ENCODE data around the gene CCDC33.

Gene CCDC33

DNA sequence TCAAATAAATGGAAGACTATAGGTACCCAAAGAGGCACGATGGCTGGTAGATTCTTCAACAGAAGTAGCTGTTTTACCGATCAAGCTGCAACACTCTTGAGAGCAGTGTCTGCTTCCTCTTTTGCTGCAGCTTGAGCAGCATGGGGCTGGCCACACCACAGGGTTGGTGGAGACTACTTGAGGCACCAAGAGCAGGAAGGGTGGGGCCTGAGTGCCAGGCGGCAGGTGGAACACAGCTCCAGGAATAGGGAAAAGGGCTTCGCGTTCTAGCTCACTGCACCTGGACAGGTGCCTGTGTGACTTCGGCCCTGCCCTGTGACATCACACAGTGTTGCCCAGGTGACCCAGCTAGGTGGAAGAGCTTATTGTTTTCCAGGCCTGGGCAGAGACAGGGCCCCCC, at the start of gene CCDC33:
CCDC33 (plus strand) TSS at position 365 of the 400 bp plus-strand sequence. CDS start 394 bp downstream, outside the sequence.
- no peak for DNase-seq (ENCODE audit: low spot score)

DNA sequence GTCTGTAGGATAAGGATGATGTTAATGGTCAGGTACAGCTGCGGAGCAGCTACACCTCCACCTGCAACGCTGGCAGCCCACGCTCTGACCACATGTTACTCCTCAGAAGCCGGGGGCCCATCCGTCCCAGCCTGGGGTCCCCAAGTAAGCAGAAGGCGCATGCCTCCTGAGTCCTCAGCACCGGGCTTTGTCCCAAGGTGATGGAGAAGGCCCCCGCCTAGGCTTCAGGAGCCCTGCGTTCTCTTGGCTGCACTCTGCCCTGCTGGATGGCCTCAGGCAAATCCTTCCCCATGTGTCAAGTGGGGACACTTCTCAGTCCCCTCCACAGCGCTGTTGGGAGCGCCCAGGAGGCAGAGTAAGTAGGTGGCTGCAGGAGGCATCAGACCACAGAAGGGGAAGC, 47.9 kb upstream of the CCDC33 start:
- DNase-seq (ENCODE audit: low spot score), result no peak

DNA sequence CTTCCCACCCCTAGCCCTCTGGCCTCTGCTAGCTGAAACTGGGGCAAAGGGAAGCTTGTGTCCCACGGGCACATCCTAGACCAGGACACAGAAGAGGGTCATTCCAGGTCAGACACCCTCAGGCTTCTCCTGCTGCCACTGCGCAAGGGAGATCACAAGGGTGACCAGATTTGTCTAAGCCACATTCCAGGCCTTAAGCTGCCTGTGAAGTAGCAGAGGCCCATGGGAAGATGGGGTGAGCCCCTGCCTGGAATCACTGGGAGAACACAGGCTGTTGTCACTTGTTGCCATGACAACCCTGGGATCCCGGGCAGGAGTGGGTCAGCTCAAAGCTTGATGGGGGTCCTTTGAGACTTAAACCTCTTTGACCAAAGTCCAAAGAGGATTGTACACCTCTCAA, 44.3 kb upstream of the CCDC33 start:
- DNase-seq (ENCODE audit: low spot score), result no peak

DNA sequence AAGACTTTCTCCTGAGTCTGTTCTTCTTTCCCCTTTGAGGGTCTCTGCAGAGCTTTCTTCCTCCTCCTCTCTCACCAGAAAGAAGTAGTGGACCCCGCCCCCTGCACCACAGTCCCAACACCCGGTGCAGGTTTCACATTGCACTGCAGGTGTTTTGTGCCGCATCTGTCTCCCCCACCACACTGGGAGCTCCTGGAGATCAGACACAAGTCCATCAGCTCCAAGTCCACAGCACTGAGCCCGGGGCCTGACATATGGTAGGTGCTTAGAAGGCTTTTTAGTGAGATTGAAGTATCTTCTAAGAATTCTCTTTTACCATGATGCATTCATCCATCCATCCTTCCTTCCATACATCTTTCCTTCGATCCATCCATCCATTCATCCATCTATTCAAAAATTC, 43.4 kb upstream of the CCDC33 start:
- DNase-seq (ENCODE audit: low spot score), result no peak

DNA sequence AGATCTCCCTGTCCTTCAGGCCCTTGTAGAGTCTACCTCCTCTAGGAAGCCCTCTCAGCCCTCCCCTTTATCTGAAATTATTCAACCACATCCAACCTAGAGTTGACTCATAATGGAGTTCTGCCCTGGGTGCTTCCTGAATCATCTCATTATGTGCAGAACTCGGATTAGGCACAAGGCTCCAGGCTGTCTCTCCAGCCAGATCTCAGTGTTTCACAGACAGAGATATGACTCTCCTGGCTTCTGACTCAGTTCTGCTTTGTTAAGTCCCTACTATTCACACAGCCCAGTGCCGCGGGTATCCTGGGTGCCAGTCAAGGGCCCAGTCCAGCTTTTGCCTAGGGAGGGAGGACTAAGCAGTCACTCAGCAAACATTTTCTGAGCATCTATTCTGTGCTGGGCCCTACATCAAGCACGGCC, 42.8 kb upstream of the CCDC33 start:
- DNase-seq (ENCODE audit: low spot score), result peak; percentile 84

DNA sequence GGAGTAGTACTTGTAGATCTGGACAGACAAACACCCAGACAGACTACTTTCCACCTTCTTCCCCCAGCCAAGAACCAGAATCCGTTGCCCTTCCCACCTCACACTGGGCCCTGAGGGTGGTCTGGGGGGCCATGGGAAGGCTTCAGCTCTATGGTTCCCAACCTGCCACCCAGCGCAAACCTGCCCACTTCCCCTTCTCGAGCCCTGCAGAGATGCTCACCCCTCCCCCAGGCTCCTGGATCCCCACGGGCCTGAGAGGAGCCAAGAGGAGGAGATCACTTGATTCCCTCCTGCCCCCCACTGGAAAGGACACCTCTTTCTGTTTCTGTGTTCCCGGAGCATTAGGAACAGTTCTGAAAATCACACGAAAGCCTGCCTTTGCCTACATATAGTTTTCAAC, 42.2 kb upstream of the CCDC33 start:
- no peak for DNase-seq (ENCODE audit: low spot score)

DNA sequence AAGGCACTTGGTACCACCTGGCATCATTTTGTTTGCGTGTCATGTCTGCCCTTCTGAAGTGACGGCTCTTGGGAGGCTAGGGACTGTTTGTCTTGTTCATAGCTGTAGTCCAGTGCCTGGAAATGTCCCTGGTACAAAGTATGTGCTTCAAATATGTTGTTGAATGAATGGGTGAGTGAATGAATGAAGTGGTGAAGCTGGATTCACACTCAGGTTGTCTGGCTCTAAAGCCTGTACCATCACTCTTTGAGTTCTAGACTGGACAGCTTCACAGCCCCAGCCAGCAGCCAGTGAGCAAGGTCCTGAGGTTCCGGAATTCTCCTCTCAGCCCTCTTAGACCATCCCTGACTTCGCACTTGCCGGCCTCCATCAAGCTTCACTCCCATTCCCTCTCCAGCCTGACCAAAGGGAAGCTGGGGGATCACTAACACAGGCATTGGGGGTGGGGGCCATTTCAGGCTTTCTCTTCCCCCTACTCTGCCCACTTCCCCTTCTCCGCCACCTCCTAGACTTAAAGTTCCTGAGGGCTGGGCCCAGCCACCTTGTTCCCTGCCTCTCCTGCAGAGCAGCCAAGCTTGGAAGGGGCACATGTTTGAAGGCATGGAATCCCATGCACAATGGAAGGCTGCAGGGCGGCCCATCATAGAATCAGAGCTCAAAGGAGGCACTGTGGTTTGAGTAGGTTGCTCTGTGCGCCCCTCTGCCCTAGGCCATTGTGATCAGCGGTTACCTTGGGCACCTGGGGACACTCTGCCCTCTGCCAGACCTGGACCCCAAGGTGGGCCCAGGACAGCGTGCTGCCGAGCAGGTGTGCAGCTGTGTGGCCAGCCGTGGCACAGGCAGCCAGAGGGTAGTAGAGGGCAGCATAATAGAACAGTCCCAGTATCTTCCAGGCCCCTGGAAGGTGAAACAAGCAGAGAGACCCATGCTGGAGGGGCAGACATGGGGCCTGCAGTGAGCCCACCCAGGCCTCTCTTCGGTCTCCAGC, 41.3 kb upstream of the CCDC33 start:
- DNase-seq (ENCODE audit: low spot score), result no peak

DNA sequence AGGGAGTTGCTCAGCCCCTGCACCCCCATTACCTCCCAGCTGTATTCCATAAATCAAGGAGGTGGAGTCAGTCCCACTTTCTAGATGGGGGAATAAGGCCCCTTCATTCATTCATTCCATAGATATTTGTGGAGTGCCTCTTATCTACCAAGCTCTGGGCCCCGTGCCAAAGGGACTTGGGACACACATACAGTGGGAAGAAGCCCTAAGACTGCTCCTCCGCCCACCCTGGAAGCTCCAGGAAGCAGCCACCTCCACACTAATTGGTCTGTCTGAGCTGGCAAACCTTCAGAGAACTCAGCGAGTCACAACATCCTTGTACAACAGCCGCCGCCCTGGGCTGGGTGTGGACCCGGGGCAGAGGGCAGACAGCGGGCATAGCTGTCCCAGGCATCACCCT, 40.0 kb upstream of the CCDC33 start:
- DNase-seq (ENCODE audit: low spot score), result peak; percentile 90

DNA sequence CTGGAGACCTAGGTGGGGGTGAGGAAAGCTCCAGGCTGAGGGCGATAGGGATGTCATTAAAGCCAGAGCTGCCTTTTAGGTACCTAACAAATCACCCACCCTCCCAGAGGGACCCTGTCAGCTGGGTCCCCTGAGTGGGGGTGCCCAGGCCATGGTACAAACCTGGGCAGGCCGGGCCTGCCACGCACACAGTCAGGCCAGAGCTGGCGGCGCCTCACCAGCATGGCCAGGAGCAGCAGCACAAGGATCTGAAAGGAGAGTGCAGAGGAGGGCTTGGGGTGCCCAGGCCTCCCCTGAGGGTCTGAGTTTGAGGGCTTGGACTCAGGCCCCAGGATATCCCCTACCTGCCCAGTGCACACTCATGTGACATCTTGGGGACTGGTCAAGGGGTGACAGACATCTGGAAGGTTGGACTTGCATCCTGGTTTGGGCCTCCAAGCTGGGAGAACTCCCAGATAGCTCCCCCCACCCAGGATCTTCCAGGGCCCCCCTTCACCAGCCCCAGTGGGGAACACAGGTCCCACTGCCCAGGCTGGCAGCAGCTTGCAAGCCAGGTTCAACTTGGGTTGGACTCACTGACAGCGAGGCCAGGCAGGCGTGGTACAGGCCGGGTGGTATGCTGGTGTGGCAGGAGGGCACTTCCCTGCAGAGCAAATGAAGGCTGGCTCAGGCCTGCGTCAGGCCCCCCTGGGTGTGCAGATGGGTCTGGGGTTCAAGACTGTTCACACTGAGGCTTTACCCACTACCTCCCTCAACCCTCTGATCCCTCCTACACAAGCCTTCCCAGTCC, 38.8 kb upstream of the CCDC33 start:
- DNase-seq (ENCODE audit: low spot score), result no peak

DNA sequence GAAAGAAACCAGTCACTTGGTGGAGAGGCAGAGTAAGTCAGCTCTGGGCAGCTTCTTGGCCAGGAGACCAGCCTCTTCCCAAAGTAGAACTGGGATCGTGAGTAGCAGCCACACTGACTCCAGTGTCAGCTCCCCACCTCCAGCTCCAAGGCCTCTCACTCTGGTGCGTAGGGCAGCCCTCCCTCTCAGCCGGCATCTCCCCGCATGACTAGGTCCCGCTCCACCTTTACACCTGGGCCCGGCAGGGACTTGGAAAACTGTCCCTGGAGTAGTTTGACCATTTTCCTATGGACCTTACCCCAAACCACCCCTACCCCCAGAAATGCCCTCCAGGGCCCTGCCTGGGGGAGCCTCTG, 36.9 kb upstream of the CCDC33 start:
- DNase-seq (ENCODE audit: low spot score), result no peak

DNA sequence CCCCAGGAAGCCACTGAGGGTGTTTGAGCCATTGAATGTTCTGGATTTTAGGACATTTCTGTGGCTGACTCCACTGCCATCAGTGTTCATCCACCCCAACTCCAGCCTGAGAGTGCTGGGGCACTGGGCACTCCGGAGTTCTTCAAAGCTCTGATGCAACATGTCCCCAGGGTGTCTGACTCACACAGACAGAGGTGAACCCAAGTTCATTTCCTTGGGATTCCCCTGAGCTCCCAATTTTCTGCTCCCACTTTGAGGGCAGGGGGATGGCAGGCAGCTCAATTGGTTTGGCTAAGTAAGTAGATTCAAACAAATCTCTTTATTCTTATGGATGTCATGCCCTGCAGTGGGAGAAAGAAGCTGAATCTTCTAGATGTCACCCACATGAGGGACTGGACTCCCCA, 35.7 kb upstream of the CCDC33 start:
- no peak for DNase-seq (ENCODE audit: low spot score)

DNA sequence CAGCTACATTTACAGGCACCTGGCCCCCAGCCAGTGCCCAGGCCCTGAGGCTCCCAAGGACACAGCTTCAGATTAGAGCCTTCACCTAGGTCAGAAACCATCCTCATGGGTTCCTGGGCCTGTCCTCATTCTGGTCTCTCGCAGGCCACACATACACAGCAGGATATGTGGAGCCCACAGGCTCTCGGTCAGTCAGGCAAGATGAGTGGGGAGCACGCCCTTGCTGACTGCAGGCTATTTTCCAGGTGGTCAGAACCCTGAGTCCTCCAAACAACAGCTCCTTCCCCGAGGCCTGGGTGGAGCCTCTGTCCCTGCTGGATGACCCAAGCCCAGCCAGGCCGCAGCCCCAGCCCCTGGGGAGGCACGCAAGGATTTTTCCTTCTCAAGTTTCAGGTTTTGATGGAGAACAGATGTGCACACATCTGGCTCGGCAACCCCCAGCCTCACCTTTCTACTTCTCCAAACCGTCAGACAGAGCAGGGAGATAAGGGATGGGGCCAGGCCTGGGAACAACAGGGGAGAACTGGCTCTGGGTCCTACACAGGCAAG, 35.2 kb upstream of the CCDC33 start:
- no peak for DNase-seq (ENCODE audit: low spot score)

DNA sequence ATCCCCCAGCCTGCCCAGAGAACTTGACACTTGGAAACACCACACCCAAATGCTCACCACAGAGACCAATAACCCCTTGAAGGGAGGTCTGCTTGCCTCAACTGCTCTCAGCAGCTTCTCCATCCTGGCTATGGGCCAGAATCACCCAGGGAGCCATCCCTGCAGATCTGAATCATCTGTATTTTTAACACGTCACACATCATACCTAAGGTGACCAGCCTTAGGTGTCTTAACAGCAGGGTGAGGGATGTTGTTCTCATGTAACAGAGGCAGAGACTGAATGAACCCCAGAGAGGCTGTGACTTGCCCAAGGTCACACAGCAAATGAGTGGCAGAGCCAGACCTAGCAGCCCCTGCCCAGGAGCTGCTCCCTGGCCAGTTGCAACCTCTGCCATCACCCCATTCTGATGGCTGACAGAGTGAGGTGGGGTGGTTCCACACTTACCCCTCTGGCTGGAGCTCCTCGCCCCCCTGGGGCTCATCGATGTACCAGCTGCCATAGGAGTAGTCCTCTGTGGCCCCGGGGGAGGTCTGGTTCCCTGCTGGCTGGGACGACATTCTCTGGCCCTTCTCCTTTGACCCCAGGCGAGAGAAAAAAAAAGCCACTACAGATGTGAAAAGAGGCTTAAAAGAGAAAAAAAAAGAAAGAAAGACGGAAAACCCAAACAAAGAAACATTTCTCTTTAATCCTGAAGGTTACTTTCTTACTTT, 34.3 kb upstream of the CCDC33 start:
- no peak for DNase-seq (ENCODE audit: low spot score)

DNA sequence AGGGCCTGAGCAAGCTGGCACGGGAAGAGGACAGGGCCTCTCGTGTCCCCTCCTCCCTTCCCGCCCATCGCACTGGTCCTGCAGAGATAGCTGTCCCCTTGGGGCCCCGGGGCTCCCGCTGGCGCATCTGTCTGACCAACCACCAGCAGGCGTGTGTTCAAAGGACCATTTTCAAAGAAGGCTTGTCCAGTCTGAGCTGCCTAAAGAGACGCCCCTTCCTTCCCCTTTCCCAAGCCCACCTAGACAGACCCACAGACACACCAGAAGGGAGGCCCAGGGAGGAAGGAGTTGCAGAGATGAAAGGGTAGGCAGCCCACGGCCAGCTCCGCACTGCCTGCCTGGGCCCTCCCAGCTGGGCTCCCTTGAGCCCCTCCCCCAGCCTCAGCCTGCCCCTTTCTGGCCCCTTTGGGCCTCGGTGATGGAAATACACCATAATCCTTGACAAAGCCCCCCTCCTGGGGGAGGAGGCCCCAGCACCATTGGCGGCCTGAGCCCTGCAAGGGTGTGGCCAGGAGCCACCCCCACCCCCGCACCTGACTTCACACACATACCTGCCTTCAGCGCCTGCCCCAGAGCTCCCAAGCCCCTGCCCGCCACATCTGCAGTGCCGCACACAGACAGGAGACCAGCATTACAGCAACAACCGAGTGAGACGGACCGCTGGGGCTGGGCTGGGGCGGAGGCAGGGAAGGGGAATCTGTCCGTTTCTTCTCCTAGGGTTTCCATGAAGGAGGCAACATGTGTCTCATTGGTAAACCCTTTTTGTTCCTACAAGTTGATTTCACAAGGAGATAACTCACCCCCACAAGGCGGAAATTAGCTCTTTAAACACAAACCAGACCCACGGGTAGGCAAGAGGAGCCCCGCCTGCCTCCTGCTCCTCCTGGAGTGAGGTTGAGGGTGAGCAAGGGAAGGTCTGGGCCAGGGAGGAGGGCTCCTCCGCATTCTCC, 33.4 kb upstream of the CCDC33 start, which contains the start of gene STRA6:
STRA6 (minus strand) TSS at position 336 of the 950 bp plus-strand sequence. CDS start 520 bp downstream, outside the sequence.
- DNase-seq (ENCODE audit: low spot score), result no peak

DNA sequence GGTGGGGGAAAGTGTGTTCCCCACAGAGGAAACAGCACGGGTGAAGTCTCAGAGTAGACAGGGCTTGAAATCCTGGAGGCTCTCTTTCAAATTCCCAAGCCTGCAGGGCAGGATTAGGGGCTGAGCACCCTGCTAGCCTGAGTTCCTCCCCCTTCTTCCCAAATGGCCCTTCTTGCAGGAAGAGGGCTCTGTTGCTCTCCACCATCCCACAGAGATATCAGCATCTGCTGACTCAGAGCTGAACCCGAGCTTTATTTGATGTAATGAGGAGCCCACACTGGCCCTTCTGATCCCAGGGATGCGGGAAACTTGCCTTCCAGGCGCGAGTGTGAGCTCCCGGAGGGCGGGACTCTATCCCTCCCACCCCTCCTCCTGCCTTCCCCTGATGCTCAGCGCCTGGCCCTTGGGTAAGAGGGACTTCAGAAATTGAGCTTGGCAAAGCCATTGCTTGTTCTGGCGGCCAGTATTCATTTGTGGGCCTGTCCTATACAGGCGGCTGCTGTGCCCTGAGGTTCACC, 32.2 kb upstream of the CCDC33 start:
- no peak for DNase-seq (ENCODE audit: low spot score)

DNA sequence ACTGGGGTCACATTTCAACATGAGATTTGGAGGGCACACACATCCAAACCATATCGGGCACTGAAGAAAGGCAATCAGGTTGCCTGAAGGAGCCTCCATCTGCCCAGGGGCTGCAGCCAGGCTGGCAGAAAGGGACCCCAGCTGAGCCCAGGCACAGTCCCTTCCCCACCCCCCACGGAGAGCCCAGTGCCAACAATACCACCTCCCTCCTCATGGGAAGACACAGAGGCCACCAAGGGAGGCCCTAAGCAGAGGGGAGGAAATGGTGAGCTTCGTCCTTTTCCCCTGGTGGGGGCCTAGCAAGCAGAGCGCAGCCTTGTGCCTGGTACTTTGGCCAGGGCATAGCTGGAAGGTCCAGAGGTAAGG, 30.6 kb upstream of the CCDC33 start:
- DNase-seq (ENCODE audit: low spot score), result no peak

DNA sequence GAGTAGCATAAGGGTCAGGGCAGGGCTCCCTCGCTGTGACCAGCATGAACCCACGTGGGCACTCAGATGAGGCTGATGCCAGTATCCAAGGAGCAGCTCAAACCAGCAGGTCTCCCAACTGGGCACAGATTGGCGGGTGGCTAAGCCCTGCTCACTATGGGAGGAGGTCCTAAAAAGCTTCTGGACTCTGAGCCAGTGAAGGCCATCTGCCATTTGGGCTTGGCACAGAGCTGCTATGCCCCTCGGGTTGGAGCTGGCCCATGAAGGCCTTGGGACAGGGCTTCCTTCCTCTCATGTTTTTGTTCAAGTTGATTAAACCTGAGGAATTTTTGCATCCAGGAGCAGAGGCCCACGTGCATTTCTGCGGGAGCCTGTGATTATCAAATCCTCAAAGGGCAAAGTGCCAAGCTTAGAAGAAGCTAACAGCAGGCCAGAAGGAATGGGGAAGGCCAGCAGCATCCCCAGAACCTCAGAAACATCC, 29.3 kb upstream of the CCDC33 start:
- no peak for DNase-seq (ENCODE audit: low spot score)

DNA sequence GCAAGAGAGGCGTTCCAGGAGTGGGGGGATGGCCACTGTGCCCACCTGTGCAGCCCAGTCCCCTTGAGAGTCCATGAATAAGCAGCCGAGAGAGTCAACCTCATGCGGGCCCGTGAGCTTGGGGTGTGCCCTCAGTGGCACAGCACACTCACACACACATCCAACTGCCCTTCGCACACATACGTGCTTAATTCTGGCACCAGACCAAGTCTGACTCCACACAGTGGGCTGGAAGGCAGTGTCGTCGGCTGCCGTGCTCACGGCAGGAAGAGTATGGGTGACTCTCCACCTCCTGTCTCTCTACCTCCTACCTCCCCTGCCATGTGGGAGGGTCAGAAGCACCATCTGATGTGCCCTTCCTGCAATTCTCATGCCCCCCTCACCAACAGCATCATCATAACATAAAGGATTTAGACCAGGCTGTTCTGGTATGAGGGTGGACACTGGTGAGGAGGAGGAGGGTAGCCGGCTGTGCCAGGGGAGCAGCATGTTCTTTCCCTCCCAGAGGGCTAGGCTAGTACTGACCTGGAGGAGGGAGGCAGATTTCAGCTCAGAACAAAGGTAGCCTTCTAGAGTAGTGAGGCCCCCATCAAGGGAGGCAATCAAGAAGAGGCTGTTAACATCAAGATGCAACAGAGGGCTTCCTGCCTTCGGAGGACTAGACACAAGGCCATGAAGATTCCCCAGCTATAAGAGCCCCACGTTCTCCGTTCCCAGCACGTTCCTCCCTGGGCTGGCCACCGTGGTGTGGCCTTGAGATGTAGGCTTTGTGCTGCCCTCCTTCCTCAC, 28.3 kb upstream of the CCDC33 start:
- no peak for DNase-seq (ENCODE audit: low spot score)

DNA sequence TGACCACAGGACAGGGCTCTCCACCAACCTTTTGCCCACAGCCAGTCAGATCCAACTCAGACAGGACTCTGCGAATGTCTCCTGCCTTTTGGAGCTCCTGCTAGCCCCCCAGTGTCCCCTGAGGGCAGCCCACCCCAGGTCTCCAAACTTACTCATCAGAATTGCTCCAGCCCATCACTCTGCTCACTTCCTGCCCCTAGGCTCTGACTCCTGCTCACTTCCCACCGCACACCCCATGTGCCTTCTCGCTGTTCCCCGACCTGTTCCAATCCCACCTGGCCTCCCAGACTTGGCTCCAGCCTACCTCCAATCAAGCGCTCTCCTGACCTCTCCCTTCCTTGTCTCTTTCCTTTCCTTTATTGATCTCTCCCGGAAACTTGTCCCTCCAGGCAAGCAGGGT, 27.6 kb upstream of the CCDC33 start:
- no peak for DNase-seq (ENCODE audit: low spot score)

All from COLO829 (cell line).